HG03432 (cell line): Measurements from ENCODE around the gene C2CD4B.

Experiments used
- ATAC-seq: cut with Tn5 transposase; IDR thresholded peaks from one replicate; pipeline ENCODE4 v1.9.1; 2021; ENCODE audit warnings: mild to moderate bottlenecking, moderate library complexity; ENCODE audit not compliant: unreplicated experiment

Gene C2CD4B

DNA sequence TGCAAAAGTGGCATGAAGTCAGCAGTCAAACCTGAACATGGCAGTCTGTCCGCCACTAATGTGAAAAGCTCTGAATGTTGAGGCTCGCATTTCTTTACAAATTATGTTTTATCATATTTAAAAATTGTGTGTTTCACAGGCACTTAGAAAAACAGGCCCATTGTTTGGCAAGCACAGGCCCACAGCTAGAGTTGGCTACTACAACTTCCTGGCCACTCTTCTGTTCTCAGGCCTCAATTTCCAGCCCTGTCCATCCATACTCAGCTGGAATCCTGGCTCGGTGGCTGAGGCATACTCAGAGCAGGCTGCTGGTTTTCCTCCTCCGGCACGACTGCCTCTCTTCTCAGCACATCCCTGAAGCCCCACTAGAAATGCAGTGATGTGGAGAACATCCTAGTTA lies 44.3 kb downstream of the C2CD4B start:
- ATAC-seq: no peak

DNA sequence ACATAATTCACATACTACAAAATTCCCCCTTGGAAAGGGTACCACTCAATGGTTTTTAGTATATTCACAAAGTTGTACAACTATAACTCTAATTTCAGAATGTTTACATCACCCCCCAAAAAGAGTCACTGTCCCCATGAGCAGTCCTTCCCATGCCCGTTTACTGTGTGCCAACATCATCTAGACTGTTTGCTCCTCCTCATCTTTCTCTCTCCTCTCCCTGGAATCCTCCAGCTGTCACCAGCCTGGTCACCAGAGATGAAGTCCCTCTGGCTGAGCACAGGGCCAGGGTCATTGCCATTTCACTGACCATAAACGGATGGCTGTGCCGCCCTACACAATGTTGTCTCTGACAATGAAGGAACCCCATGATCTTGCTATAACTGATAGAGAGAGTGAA lies 45.2 kb downstream of the C2CD4B start:
- ATAC-seq: no peak

DNA sequence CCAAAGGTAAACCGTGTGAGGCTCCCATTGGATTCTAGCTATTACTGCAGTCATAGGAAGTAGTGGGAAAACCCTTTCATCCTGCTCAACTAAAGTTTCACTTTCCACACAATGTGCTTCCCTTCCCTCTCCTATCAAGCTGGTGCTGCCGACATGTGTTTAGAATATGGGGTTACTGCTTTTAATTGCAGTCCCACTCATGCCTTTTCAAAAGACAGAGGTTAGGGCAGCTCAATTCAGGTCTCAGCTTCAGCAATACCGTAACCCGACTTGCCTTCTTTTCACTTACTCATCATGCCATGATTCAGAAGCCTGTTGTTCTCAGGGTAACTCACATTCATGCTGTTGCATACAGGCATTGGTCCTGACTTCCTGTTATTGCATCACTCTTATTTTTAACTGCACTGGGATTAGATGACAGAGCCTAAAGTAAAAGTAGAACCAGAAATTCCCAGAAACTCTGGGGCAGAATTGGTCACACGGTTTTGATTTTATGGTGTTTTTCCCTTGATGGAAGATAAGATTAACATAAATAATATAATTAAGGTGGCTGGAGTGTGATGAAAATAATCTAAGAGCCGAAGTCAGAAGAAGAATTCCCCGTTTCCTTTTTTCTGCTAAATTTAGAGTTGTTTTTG lies 45.7 kb downstream of the C2CD4B start:
- no peak for ATAC-seq

DNA sequence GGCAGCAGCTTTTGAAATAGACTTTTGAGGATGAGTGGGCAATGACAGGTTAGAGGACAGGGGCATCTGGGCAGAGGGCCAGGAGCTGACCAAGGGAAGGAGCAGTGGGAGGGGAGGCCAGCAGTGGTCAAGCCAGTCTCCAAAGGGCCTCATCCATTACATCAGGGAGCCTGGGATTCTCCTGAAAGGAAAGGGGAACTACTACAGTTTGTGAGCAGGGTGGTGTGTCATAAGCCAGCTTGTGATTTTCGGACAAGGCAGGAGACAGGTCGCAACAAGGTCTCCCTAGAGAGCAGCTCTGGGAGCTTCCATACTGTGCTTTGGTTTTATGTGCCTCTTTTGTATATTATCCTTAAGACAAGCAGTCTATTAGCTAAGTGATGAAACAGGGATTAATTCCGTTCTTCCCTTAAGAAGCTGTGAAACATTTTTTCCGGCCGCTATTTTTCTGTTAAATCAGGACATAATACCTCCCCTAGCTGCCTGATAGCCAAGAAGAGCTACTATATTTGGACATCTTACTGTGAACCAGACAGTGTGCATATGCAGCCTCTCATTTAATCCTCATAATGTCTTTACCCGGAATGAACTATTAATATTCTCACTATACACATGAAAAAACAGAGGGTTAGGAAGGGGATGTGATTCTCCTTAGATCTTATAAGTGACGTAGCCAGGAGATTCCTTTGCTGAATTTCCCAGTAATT lies 46.4 kb downstream of the C2CD4B start:
- no peak for ATAC-seq

DNA sequence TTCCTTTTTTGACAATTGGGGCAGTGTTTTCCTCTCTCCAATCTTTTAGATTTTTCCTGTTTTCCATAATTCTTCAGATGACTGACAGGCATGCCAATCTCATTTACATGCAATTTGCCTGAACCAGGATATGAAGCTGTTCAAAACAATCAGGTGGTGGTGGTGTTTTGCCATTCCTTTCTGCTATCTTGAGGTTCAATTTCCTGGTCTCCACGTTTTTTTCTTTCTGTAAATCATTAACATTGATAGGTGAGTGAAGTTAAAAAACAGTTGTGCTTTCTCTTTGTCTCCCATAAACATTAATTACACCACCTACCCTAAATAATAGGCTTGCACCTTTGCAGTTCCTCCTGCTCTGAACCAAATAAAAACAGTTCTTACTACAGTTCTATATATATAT lies 49.2 kb downstream of the C2CD4B start:
- ATAC-seq: no peak
